Hepatocyte (in vitro differentiated cells): ENCODE data around the gene MESD. TPM values are rescaled to one million over a fixed set of nuclear protein-coding genes. Genes with fewer than 3 reads are reported as not detected.

Experiments
- DNase-seq: peaks from one replicate; pipeline ENCODE4 v3.0.0-alpha.2; 2016; ENCODE audit warnings: low spot score
- H2AFZ ChIP-seq: fragments of 200-600 bp; sonication (generic); 2 replicates; pipeline ENCODE4 v1.6.0; 2016; ENCODE audit warnings: antibody characterized with exemption, mild to moderate bottlenecking
- H3K27ac ChIP-seq: fragments of 200-600 bp; sonication (generic); 2 replicates; pipeline ENCODE4 v1.5.1; 2016; ENCODE audit warnings: mild to moderate bottlenecking
- H3K27me3 ChIP-seq: fragments of 200-600 bp; sonication (generic); 2 replicates; pipeline ENCODE4 v1.6.1; 2016
- H3K36me3 ChIP-seq: fragments of 200-600 bp; sonication (generic); replicated peaks from 2 replicates; pipeline ENCODE4 v1.5.1; 2016; ENCODE audit warnings: low read depth; ENCODE audit not compliant: insufficient read depth
- H3K4me1 ChIP-seq: fragments of 200-600 bp; sonication (generic); 2 replicates; pipeline ENCODE4 v1.5.1; 2016; ENCODE audit warnings: mild to moderate bottlenecking, moderate library complexity; ENCODE audit not compliant: insufficient read depth
- H3K4me2 ChIP-seq: fragments of 200-600 bp; sonication (generic); 2 replicates; pipeline ENCODE4 v1.6.0; 2016
- H3K4me3 ChIP-seq: fragments of 200-600 bp; sonication (generic); 2 replicates; pipeline ENCODE4 v1.5.1; 2016; ENCODE audit warnings: mild to moderate bottlenecking
- H3K79me2 ChIP-seq: fragments of 200-600 bp; sonication (generic); 2 replicates; pipeline ENCODE4 v1.6.0; 2017; ENCODE audit warnings: mild to moderate bottlenecking
- H3K9me2 ChIP-seq: fragments of 200-600 bp; sonication (generic); replicated peaks from 2 replicates; pipeline ENCODE4 v1.6.0; 2017; ENCODE audit warnings: mild to moderate bottlenecking; ENCODE audit not compliant: insufficient read depth
- H3K9me3 ChIP-seq: fragments of 200-600 bp; sonication (generic); 2 replicates; pipeline ENCODE4 v1.5.1; 2016; ENCODE audit warnings: low read depth, mild to moderate bottlenecking
- H4K20me1 ChIP-seq: fragments of 200-600 bp; sonication (generic); 2 replicates; pipeline ENCODE4 v1.6.0; 2016; ENCODE audit warnings: mild to moderate bottlenecking; ENCODE audit not compliant: insufficient read depth, poor library complexity, severe bottlenecking
- CTCF ChIP-seq: fragments of 200-600 bp; sonication (generic); IDR thresholded peaks from 2 replicates; pipeline ENCODE4 v1.5.1; 2016; ENCODE audit warnings: antibody characterized with exemption, mild to moderate bottlenecking; ENCODE audit not compliant: poor library complexity
- EZH2 ChIP-seq: fragments of 200-600 bp; sonication (generic); IDR thresholded peaks from 2 replicates; pipeline ENCODE4 v1.6.1; 2016; ENCODE audit warnings: antibody characterized with exemption, mild to moderate bottlenecking, borderline replicate concordance
- EZH2phosphoT487 ChIP-seq: fragments of 200-600 bp; sonication (generic); IDR thresholded peaks from one replicate; pipeline ENCODE4 v1.6.1; 2018; ENCODE audit warnings: antibody characterized with exemption, mild to moderate bottlenecking, low read depth, moderate library complexity; ENCODE audit not compliant: unreplicated experiment, severe bottlenecking
- WGBS: methylation state at CpG from one replicate; pipeline ENCODE4 v1.1.6; 2016; ENCODE audit warnings: low lambda C conversion rate; ENCODE audit errors: missing lambda C conversion rate; 5-methylcytosine and 5-hydroxymethylcytosine counted together
- polyA plus RNA-seq: library from polyadenylated mRNA; unstranded; fragments of >200 nt; fragmentation: Nextera tagmentation; extraction: Ambion mirVana; gene quantifications from 2 replicates; pipeline ENCODE4 v1.2.1, GENCODE V29; 2016
- total RNA-seq: library from RNA; depleted of rRNA; stranded (reverse); fragments of >200 nt; gene quantifications from 2 replicates; pipeline ENCODE4 v1.2.3, GENCODE V29; 2014

MESD gene
- total and polyA plus RNA-seq, 2 experiments from 2014 or later, result 27.1 to 52.2 TPM

- peaks cover 5% of the 10 kb centered on the region for H4K20me1 ChIP-seq
- DNase-seq, result no peak
- no peak overlapping the region for H3K27ac ChIP-seq
- no peak overlapping the region for H3K4me2 ChIP-seq
- no peaks in the 10 kb centered on the region for H3K27me3 ChIP-seq
- H3K9me2 ChIP-seq, result no peaks in the 10 kb centered on the region
- no peaks in the 10 kb centered on the region for H3K36me3 ChIP-seq
- WGBS, result 100% methylated on average over 3 of the region's 4 CpGs
- no peak overlapping the region for H2AFZ ChIP-seq
- H3K79me2 ChIP-seq, result peaks cover 24% of the 10 kb centered on the region
- no peaks in the 10 kb centered on the region for H3K4me1 ChIP-seq
- no peaks in the 10 kb centered on the region for H3K9me3 ChIP-seq
- no peak overlapping the region for H3K4me3 ChIP-seq
- TF ChIP-seq EZH2 (no peak), EZH2phosphoT487 (no peak), CTCF (no peak)
These were observed 12.8 kb downstream of the MESD start for GRCh38 chr15:80976851-80977250.

- Histone ChIP-seq H3K9me3 (no peaks in the 10 kb centered on the region), H3K4me2 (no peak overlapping the region), H4K20me1 (peaks cover 4% of the 10 kb centered on the region), H3K27ac (no peak overlapping the region), H3K4me1 (no peaks in the 10 kb centered on the region), H3K36me3 (no peaks in the 10 kb centered on the region), H3K9me2 (no peaks in the 10 kb centered on the region), H2AFZ (no peak overlapping the region), H3K79me2 (peaks cover 19% of the 10 kb centered on the region), H3K4me3 (no peak overlapping the region), H3K27me3 (no peaks in the 10 kb centered on the region)
- TF ChIP-seq CTCF, result no peak
- TF ChIP-seq EZH2, result no peak
- TF ChIP-seq EZH2phosphoT487, result no peak
- DNase-seq, result no peak
- 89% methylated on average over 4 of the region's 4 CpGs for WGBS
These were observed 14.7 kb downstream of the MESD start for GRCh38 chr15:80974914-80975313.

- Histone ChIP-seq H3K79me2 (peaks cover 10% of the 10 kb centered on the region), H3K27me3 (no peaks in the 10 kb centered on the region), H3K27ac (no peak overlapping the region), H2AFZ (no peak overlapping the region), H3K4me1 (no peaks in the 10 kb centered on the region), H4K20me1 (peaks cover 4% of the 10 kb centered on the region), H3K9me2 (no peaks in the 10 kb centered on the region), H3K36me3 (no peaks in the 10 kb centered on the region), H3K4me2 (no peak overlapping the region), H3K4me3 (no peak overlapping the region), H3K9me3 (no peaks in the 10 kb centered on the region)
- TF ChIP-seq EZH2phosphoT487, result no peak
- no peak for TF ChIP-seq EZH2
- no peak for TF ChIP-seq CTCF
- WGBS, result 92% methylated on average over 3 of the region's 3 CpGs
- no peak for DNase-seq
These were observed 17.3 kb downstream of the MESD start for GRCh38 chr15:80972276-80972675.

GRCh38 chr15:80971143-80971542 is 18.5 kb downstream of the MESD start:
- TF ChIP-seq EZH2 (no peak), EZH2phosphoT487 (no peak), CTCF (no peak)
- DNase-seq, result no peak
- no peaks in the 10 kb centered on the region for H4K20me1 ChIP-seq

More at GRCh38 chr15:80971143-80971542, 18.5 kb downstream of the MESD start:
- Histone ChIP-seq H2AFZ (no peak overlapping the region), H3K9me3 (no peaks in the 10 kb centered on the region), H3K9me2 (no peaks in the 10 kb centered on the region), H3K27me3 (no peaks in the 10 kb centered on the region), H3K4me2 (no peak overlapping the region), H3K4me1 (no peaks in the 10 kb centered on the region), H3K27ac (no peak overlapping the region), H3K4me3 (no peak overlapping the region), H3K79me2 (peaks cover 5% of the 10 kb centered on the region), H3K36me3 (no peaks in the 10 kb centered on the region)
- WGBS, result 55% methylated on average over 2 of the region's 2 CpGs
